Measurements from ENCODE around the gene CDKAL1. TPM values are rescaled to one million over a fixed set of nuclear protein-coding genes. Genes with fewer than 3 reads are reported as not detected.

CDKAL1 gene
- total and polyA plus RNA-seq, 9 of the 15 experiments (the other 6 are each of a cell fraction or from before 2014, with no cell fraction given), result 11.2 to 36.3 (median 20.1) TPM

DNA sequence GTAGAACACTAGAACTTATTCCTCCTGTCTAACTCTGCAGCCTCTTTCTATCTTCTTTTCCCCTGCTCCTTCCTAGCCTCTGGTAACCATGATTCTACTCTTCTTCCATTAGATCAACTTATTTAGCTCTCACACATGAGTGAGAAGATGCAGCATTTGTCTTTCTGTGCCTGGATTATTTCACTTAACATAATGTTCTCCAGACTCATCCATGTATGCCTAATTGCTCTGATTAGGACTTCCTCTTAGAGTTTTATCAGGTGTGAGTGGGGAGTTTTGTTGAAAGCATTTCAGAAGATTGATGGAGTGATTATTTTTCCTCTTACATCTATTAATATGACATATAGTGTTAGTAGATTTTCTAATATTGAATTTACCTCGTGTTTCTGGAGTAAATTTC lies 140.4 kb downstream of the CDKAL1 start:
- ChIA-PET CTCF (ENCODE audit: low intra/inter-chr PET ratio) (no interaction called here), POLR2A (no interaction called here)
- BruUV-seq (replicated peaks), result no TSS peak
- Histone ChIP-seq H3K79me2 (ENCODE audit: control insufficient read depth, insufficient read depth, low read length) (no peaks in the 10 kb centered on the region; the same call in 2 of the 3 replicates), H3K36me3 (ENCODE audit: control insufficient read depth, insufficient read depth, low read length) (no peaks in the 10 kb centered on the region), H2AFZ (ENCODE audit: low read depth, low read length) (no peak overlapping the region), H3K4me2 (ENCODE audit: insufficient read depth, low read length) (no peak overlapping the region), H4K20me1 (replicated peaks; ENCODE audit: control insufficient read depth, insufficient read depth, low read length) (no peaks in the 10 kb centered on the region; the same call in 1 of the 2 replicates), H3K9ac (ENCODE audit: insufficient read depth in 1 of 2, low read depth in 2 of 2, low read length in 2 of 2) (no peak overlapping the region), H3K9me1 (ENCODE audit: control insufficient read depth, insufficient read depth, low read length) (no peaks in the 10 kb centered on the region), H3K9me3 (replicated peaks; ENCODE audit: control insufficient read depth, insufficient read depth, low read depth, low read length) (no peaks in the 10 kb centered on the region), H3K27me3 (ENCODE audit: control insufficient read depth in 2 of 2, insufficient read depth in 2 of 2, low read length in 2 of 2) (no peaks in the 10 kb centered on the region), H3K27ac (ENCODE audit: extremely low read depth, low read depth, low read length) (no peak overlapping the region), H3K4me3 (no peak overlapping the region), H3K4me1 (replicated peaks in 1 of 2; ENCODE audit: control insufficient read depth in 2 of 2, insufficient read depth in 2 of 2, low read length in 2 of 2) (peaks cover 0 to 2% of the 10 kb centered on the region in 2 experiments; a peak in 2 of 5 replicates)
- FAIRE-seq (no peak), ATAC-seq (no peak), DNase-seq (ENCODE audit: extremely low read depth in 1 of 4, low spot score in 3 of 4) (no peak)
- TF ChIP-seq, protein P1, sequence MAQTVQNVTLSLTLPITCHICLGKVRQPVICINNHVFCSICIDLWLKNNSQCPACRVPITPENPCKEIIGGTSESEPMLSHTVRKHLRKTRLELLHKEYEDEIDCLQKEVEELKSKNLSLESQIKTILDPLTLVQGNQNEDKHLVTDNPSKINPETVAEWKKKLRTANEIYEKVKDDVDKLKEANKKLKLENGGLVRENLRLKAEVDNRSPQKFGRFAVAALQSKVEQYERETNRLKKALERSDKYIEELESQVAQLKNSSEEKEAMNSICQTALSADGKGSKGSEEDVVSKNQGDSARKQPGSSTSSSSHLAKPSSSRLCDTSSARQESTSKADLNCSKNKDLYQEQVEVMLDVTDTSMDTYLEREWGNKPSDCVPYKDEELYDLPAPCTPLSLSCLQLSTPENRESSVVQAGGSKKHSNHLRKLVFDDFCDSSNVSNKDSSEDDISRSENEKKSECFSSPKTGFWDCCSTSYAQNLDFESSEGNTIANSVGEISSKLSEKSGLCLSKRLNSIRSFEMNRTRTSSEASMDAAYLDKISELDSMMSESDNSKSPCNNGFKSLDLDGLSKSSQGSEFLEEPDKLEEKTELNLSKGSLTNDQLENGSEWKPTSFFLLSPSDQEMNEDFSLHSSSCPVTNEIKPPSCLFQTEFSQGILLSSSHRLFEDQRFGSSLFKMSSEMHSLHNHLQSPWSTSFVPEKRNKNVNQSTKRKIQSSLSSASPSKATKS (CRISPR knock-in tag; IDR thresholded peaks at IDR 0.05), result no peak
- TF ChIP-seq ZNF12 (CRISPR knock-in tag; IDR thresholded peaks at IDR 0.05) (no peak), ZNF253 (CRISPR knock-in tag; conservative IDR thresholded peaks at IDR 0.05) (no peak), MEIS2 (IDR thresholded peaks at IDR 0.05; ENCODE audit: partially characterized antibody) (peak; percentile 35)
- TF ChIP-seq, protein P2, sequence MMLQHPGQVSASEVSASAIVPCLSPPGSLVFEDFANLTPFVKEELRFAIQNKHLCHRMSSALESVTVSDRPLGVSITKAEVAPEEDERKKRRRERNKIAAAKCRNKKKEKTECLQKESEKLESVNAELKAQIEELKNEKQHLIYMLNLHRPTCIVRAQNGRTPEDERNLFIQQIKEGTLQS (IDR thresholded peaks at IDR 0.05), result no peak
- TF ChIP-seq, protein P2 (CRISPR knock-in tag; conservative IDR thresholded peaks at IDR 0.05), result no peak
- TF ChIP-seq, protein P3, sequence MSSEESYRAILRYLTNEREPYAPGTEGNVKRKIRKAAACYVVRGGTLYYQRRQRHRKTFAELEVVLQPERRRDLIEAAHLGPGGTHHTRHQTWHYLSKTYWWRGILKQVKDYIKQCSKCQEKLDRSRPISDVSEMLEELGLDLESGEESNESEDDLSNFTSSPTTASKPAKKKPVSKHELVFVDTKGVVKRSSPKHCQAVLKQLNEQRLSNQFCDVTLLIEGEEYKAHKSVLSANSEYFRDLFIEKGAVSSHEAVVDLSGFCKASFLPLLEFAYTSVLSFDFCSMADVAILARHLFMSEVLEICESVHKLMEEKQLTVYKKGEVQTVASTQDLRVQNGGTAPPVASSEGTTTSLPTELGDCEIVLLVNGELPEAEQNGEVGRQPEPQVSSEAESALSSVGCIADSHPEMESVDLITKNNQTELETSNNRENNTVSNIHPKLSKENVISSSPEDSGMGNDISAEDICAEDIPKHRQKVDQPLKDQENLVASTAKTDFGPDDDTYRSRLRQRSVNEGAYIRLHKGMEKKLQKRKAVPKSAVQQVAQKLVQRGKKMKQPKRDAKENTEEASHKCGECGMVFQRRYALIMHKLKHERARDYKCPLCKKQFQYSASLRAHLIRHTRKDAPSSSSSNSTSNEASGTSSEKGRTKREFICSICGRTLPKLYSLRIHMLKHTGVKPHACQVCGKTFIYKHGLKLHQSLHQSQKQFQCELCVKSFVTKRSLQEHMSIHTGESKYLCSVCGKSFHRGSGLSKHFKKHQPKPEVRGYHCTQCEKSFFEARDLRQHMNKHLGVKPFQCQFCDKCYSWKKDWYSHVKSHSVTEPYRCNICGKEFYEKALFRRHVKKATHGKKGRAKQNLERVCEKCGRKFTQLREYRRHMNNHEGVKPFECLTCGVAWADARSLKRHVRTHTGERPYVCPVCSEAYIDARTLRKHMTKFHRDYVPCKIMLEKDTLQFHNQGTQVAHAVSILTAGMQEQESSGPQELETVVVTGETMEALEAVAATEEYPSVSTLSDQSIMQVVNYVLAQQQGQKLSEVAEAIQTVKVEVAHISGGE (CRISPR knock-in tag; IDR thresholded peaks at IDR 0.05), result no peak
- in situ Hi-C loops (cut with MboI) (no loop called here), intact Hi-C loops (cut with micrococcal nuclease) (no loop called here)
- 3% methylated on average over 1 of the region's 1 CpG for WGBS (ENCODE audit: insufficient coverage, low coverage, missing lambda C conversion rate)

Data from K562 (cell line).